Measurements from ENCODE around the gene GRM4. TPM values are rescaled to one million over a fixed set of nuclear protein-coding genes. Genes with fewer than 3 reads are reported as not detected.

The GRM4 gene
- total and polyA plus RNA-seq, 9 of the 15 experiments (the other 6 are each of a cell fraction or from before 2014, with no cell fraction given) = 0.18 TPM; not detected in 8

DNA sequence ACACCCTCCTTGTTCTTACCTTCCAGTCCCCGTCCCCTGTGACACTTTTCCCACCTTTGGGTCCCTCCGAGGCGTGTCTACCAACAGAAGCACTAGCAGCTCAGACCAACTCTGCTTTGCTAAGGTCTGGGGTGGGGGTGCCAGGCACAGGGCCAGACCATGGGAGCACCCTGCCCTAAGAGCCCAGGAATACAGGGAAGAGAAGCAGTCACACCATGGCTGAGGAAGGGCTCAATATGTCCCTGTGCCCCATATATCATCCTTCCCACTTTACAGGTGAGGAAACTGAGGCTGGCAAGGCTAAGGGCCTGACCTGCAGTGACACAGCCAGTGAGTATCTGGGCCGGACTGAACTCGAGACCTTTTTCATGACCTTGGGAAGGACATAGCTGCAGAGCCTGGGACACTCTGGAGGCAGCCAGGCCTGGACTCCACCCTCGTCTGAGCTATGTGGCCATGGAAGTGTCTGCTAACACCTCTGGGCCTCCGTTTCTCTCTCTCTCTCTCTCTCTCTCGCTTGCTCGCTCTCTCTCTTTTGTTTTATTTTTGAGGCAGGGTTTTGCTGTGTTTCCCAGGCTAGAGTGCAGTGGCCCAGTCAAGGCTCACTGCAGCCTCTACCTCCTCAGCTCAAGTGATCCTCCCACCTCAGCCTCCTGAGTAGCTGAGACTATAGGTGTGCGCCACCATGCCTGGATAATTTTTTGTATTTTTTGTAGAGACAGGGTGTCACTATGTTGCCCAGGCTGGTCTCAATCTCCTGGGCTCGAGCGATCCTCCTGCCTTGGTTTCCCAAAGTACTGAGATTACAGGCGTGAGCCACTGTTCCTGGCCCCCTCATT is 156.7 kb downstream of the GRM4 start:
- POLR2A ChIA-PET = interaction anchor here (0.6 to 1.0 kb wide), 4 partner anchors 10 to 172 kb away, joined by 3 to 4 read pairs (median 3); no protein-coding TSS in a partner anchor
- no peaks in the 10 kb centered on the region for H3K79me2 ChIP-seq (ENCODE audit: control insufficient read depth, insufficient read depth, low read length)
- DNase-seq (ENCODE audit: extremely low read depth in 1 of 4, low spot score in 3 of 4) = no peak
- whole genome bisulfite sequencing (ENCODE audit: insufficient coverage, low coverage, missing lambda C conversion rate) = 0% methylated on average over 13 of the region's 13 CpGs
- intact Hi-C loops (cut with micrococcal nuclease) (no loop called here), in situ Hi-C loops (cut with MboI) (no loop called here)
- no peak for FAIRE-seq
- H3K27me3 ChIP-seq (ENCODE audit: control insufficient read depth in 2 of 2, insufficient read depth in 2 of 2, low read length in 2 of 2) = peaks cover 22 to 80% of the 10 kb centered on the region in 2 experiments
- CTCF ChIA-PET (ENCODE audit: low intra/inter-chr PET ratio) = no interaction called here
- peaks cover 0 to 14% of the 10 kb centered on the region in 2 experiments; a peak in 1 of 5 replicates for H3K4me1 ChIP-seq (replicated peaks in 1 of 2; ENCODE audit: control insufficient read depth in 2 of 2, insufficient read depth in 2 of 2, low read length in 2 of 2)
- no peaks in the 10 kb centered on the region for H3K36me3 ChIP-seq (ENCODE audit: control insufficient read depth, insufficient read depth, low read length)
- no peaks in the 10 kb centered on the region for H4K20me1 ChIP-seq (replicated peaks; ENCODE audit: control insufficient read depth, insufficient read depth, low read length)
- no peaks in the 10 kb centered on the region for H3K9me1 ChIP-seq (ENCODE audit: control insufficient read depth, insufficient read depth, low read length)
- BruUV-seq (replicated peaks) = no TSS peak
- H3K4me3 ChIP-seq = no peak overlapping the region
- H3K27ac ChIP-seq (ENCODE audit: extremely low read depth, low read depth, low read length) = no peak overlapping the region
- no peak overlapping the region for H3K9ac ChIP-seq (ENCODE audit: insufficient read depth in 1 of 2, low read depth in 2 of 2, low read length in 2 of 2)
- no peak for ATAC-seq
- no peak overlapping the region for H2AFZ ChIP-seq (ENCODE audit: low read depth, low read length)
- no peak overlapping the region for H3K4me2 ChIP-seq (ENCODE audit: insufficient read depth, low read length)
- H3K9me3 ChIP-seq (replicated peaks; ENCODE audit: control insufficient read depth, insufficient read depth, low read depth, low read length) = no peaks in the 10 kb centered on the region
- TF ChIP-seq ZNF407 (IDR thresholded peaks at IDR 0.05; ENCODE audit: low read depth) = no peak
- no peak for TF ChIP-seq MAFK (IDR thresholded peaks at IDR 0.05; ENCODE audit: low read length)
- no peak for TF ChIP-seq PML (IDR thresholded peaks at IDR 0.05; ENCODE audit: low read length)
- TF ChIP-seq PTTG1 (tag; IDR thresholded peaks at IDR 0.05; ENCODE audit: low read depth) = no peak
- no peak for TF ChIP-seq HMGN3 (IDR thresholded peaks at IDR 0.05; ENCODE audit: borderline replicate concordance, extremely low read depth, insufficient read length, low read depth, low read length)
- TF ChIP-seq ETV5 (CRISPR knock-in tag; IDR thresholded peaks at IDR 0.05; ENCODE audit: low read depth) = no peak
- TF ChIP-seq MEF2A (IDR thresholded peaks at IDR 0.05; ENCODE audit: control insufficient read depth, low read depth, low read length) = no peak
- TF ChIP-seq, protein P1, sequence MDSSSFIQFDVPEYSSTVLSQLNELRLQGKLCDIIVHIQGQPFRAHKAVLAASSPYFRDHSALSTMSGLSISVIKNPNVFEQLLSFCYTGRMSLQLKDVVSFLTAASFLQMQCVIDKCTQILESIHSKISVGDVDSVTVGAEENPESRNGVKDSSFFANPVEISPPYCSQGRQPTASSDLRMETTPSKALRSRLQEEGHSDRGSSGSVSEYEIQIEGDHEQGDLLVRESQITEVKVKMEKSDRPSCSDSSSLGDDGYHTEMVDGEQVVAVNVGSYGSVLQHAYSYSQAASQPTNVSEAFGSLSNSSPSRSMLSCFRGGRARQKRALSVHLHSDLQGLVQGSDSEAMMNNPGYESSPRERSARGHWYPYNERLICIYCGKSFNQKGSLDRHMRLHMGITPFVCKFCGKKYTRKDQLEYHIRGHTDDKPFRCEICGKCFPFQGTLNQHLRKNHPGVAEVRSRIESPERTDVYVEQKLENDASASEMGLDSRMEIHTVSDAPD (CRISPR knock-in tag; IDR thresholded peaks at IDR 0.05) = no peak
- no peak for TF ChIP-seq DMBX1 (CRISPR knock-in tag; IDR thresholded peaks at IDR 0.05; ENCODE audit: borderline replicate concordance)
